Keratinocyte (primary cell): Measurements from ENCODE around the gene SH3RF2. TPM values are rescaled to one million over a fixed set of nuclear protein-coding genes. Genes with fewer than 3 reads are reported as not detected.

Source experiments
- DNase-seq: peaks from one replicate; pipeline ENCODE4 v3.0.0-alpha.2; 2011; ENCODE audit warnings: low read depth, missing footprints, low spot score
- FAIRE-seq: peaks from 2 replicates; lab custom pipeline; 2011; peaks lifted over from hg19 to GRCh38; lab: Jason Lieb, UNC
- H2AFZ ChIP-seq: 2 replicates; pipeline ENCODE4 v1.6.0; 2012; ENCODE audit warnings: low read length, control low read depth, inconsistent platforms; ENCODE audit not compliant: control insufficient read depth
- H3K27ac ChIP-seq: 2 replicates; pipeline ENCODE4 v1.5.1; 2011; ENCODE audit warnings: low read length; ENCODE audit not compliant: control insufficient read depth, insufficient read depth
- H3K27me3 ChIP-seq: 3 replicates; pipeline ENCODE4 v1.6.0; 2011; ENCODE audit warnings: low read length; ENCODE audit not compliant: control insufficient read depth, insufficient read depth; ENCODE audit errors: extremely low read depth
- H3K36me3 ChIP-seq, 2 experiments: 2 replicates in 1 of 2; 3 replicates in 1 of 2; pipeline ENCODE4 v1.5.1; 2011; ENCODE audit warnings: low read length in 2 of 2, mild to moderate bottlenecking in 1 of 2; ENCODE audit not compliant: control insufficient read depth in 2 of 2, insufficient read depth in 2 of 2; ENCODE audit errors: extremely low read depth in 1 of 2
- H3K4me1 ChIP-seq: 3 replicates; pipeline ENCODE4 v1.5.1; 2011; ENCODE audit warnings: low read length; ENCODE audit not compliant: control insufficient read depth, insufficient read depth; ENCODE audit errors: extremely low read depth
- H3K4me2 ChIP-seq: 3 replicates; pipeline ENCODE4 v1.6.0; 2011; ENCODE audit warnings: low read depth, low read length; ENCODE audit not compliant: control insufficient read depth, insufficient read depth; ENCODE audit errors: extremely low read depth
- H3K4me3 ChIP-seq, 3 experiments: fragments of 200-600 bp in 1 of 3; sonication (generic) in 1 of 3; 2 replicates in 2 of 3; 3 replicates in 1 of 3; pipeline ENCODE4 v1.5.1; 2011 to 2016; ENCODE audit warnings: low read length in 3 of 3, mild to moderate bottlenecking in 3 of 3, control low read depth in 2 of 3, inconsistent platforms in 1 of 3, low read depth in 1 of 3, mixed read lengths in 1 of 3, mixed run types in 1 of 3, moderate library complexity in 1 of 3; ENCODE audit not compliant: control insufficient read depth in 2 of 3, insufficient read depth in 2 of 3; ENCODE audit errors: extremely low read depth in 1 of 3
- H3K79me2 ChIP-seq: 2 replicates; pipeline ENCODE4 v1.6.0; 2012; ENCODE audit warnings: low read length; ENCODE audit not compliant: control insufficient read depth, insufficient read depth
- H3K9ac ChIP-seq: 3 replicates; pipeline ENCODE4 v1.6.0; 2011; ENCODE audit warnings: low read length; ENCODE audit not compliant: control insufficient read depth, insufficient read depth; ENCODE audit errors: extremely low read depth
- H3K9me1 ChIP-seq: 3 replicates; pipeline ENCODE4 v1.6.0; 2011; ENCODE audit warnings: low read length; ENCODE audit not compliant: control insufficient read depth, insufficient read depth; ENCODE audit errors: extremely low read depth
- H3K9me3 ChIP-seq: 2 replicates; pipeline ENCODE4 v1.5.1; 2012; ENCODE audit warnings: low read depth, low read length; ENCODE audit not compliant: control insufficient read depth
- H4K20me1 ChIP-seq: 3 replicates; pipeline ENCODE4 v1.6.0; 2011; ENCODE audit warnings: low read length; ENCODE audit not compliant: control insufficient read depth, insufficient read depth; ENCODE audit errors: extremely low read depth
- EZH2 ChIP-seq: IDR thresholded peaks from one replicate; pipeline ENCODE4 v1.6.1; 2012; ENCODE audit warnings: inconsistent platforms, mild to moderate bottlenecking, low read length, moderate library complexity
- dilution Hi-C: fragments of 300-500 bp; cut with MboI; formaldehyde crosslinking; loops from one replicate; pipeline ENCODE4 v1.7.0; 2020; ENCODE audit warnings: low sequenced_read_pairs; ENCODE audit not compliant: extremely low pct_ligation_motif_present
- polyA plus RNA-seq, 5 experiments: library from polyadenylated mRNA; depleted of rRNA in 3 of 5; stranded (reverse) in 3 of 5; stranded (forward) in 1 of 5; unstranded in 1 of 5; fragments of >200 nt; gene quantifications; 1 replicate in 1 of 5; 2 replicates in 3 of 5; 3 replicates in 1 of 5; pipeline versions ENCODE4 v1.2.1 to v1.2.3, GENCODE V29; 2011 to 2012; ENCODE audit warnings: missing spikeins in 2 of 5, low read depth in 1 of 5, low replicate concordance in 1 of 5
- TF ChIP-seq, protein P1 (sequence below), 3 experiments: IDR thresholded peaks in 1 of 3; conservative IDR thresholded peaks in 1 of 3; optimal IDR thresholded peaks in 1 of 3; 2 replicates in 2 of 3; 3 replicates in 1 of 3; pipeline versions ENCODE3 to v1.5.1; 2011; ENCODE audit warnings: low read length in 3 of 3, mild to moderate bottlenecking in 3 of 3, moderate library complexity in 2 of 3, control low read depth in 1 of 3, inconsistent platforms in 1 of 3; ENCODE audit not compliant: insufficient read depth in 2 of 3; ENCODE audit errors: extremely low read depth in 1 of 3

Gene SH3RF2
- polyA plus RNA-seq, 1 donor (not counting 4 experiments of a cell fraction or from before 2014, with no cell fraction given): 43.7 TPM

DNA sequence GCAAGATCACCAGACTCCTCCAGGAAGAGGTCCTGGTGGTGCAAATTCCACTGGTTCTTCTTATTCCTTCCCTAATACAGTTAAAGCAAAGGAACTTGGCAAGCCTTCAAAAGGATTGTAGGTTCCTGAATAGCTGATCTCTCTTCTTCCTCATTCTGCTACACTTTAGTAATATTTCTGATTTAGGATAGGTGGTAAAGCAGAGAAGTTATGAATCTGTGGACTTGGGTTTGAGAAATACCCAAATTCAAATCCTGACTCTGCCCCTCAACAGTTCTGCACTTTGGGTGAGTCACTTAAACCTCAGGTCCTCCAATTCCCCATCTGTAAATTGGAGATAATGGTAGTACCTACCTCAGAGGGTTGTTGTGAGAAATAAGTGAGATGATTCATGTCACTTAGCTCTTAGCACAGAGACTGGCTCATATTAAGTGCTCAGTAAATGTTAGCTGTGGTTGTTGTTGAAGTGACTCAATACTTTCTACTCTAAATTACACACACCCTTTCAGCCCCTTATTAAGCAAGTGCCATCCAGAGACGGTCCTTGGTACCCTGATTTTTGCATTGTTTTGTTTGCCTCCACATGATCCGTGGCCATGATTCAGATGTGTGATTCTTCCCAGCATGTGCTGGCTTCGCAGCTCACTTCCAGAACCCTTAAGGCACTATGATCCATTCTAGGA is 5.2 kb downstream of the SH3RF2 start:
- Histone ChIP-seq H3K79me2 (peaks cover 80% of the 10 kb centered on the region), H3K4me3 (peak overlapping the region; percentile 76 to 91 (median 79)), H2AFZ (no peak overlapping the region), H3K4me2 (peak overlapping the region; percentile 97), H3K9me1 (no peaks in the 10 kb centered on the region), H4K20me1 (no peaks in the 10 kb centered on the region), H3K9ac (peak overlapping the region; percentile 20), H3K27ac (peak overlapping the region; percentile 95), H3K27me3 (no peaks in the 10 kb centered on the region), H3K36me3 (peaks cover 9 to 33% of the 10 kb centered on the region in 2 experiments), H3K4me1 (peaks cover 62% of the 10 kb centered on the region), H3K9me3 (no peaks in the 10 kb centered on the region)
- DNase-seq (no peak), FAIRE-seq (peak; percentile 90)
- TF ChIP-seq, protein P1, sequence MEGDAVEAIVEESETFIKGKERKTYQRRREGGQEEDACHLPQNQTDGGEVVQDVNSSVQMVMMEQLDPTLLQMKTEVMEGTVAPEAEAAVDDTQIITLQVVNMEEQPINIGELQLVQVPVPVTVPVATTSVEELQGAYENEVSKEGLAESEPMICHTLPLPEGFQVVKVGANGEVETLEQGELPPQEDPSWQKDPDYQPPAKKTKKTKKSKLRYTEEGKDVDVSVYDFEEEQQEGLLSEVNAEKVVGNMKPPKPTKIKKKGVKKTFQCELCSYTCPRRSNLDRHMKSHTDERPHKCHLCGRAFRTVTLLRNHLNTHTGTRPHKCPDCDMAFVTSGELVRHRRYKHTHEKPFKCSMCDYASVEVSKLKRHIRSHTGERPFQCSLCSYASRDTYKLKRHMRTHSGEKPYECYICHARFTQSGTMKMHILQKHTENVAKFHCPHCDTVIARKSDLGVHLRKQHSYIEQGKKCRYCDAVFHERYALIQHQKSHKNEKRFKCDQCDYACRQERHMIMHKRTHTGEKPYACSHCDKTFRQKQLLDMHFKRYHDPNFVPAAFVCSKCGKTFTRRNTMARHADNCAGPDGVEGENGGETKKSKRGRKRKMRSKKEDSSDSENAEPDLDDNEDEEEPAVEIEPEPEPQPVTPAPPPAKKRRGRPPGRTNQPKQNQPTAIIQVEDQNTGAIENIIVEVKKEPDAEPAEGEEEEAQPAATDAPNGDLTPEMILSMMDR (optimal IDR thresholded peaks at IDR 0.05 in 1 of 3, IDR thresholded peaks at IDR 0.05 in 1 of 3, conservative IDR thresholded peaks at IDR 0.05 in 1 of 3; ENCODE audit: extremely low read depth in 1 of 3, insufficient read depth in 2 of 3, low read length in 3 of 3): no peak
- TF ChIP-seq EZH2: no peak
- dilution Hi-C loops: no loop called here

DNA sequence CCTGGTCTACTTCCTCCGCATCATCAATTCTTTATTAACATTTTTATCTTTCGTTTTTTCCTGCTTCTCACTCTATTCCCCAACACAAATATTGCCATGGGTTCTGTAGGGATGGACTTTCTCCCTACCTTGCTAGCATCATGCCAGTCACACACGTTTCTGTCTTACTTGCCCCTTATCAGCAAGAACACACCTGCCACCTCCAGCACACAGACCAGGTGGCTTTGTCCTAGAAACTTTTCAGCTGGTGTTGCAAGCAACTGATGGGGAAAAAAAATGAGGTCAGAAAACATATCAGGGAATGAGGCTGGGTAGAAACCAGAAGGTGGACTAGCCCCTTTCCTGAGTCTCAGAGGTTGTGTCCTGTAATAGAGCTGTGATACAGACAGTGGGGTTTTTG is 5.8 kb downstream of the SH3RF2 start:
- Histone ChIP-seq H2AFZ (no peak overlapping the region), H3K4me1 (peaks cover 68% of the 10 kb centered on the region), H3K4me2 (peak overlapping the region; percentile 97), H3K79me2 (peaks cover 79% of the 10 kb centered on the region), H3K4me3 (peak overlapping the region in 2 of 3 experiments; percentile 4 to 21), H3K27ac (peak overlapping the region; percentile 95), H3K9ac (peak overlapping the region; percentile 20), H3K36me3 (peaks cover 9 to 34% of the 10 kb centered on the region in 2 experiments), H3K9me3 (no peaks in the 10 kb centered on the region), H3K9me1 (no peaks in the 10 kb centered on the region), H4K20me1 (no peaks in the 10 kb centered on the region), H3K27me3 (no peaks in the 10 kb centered on the region)
- TF ChIP-seq, protein P1 (optimal IDR thresholded peaks at IDR 0.05 in 1 of 3, IDR thresholded peaks at IDR 0.05 in 1 of 3, conservative IDR thresholded peaks at IDR 0.05 in 1 of 3; ENCODE audit: extremely low read depth in 1 of 3, insufficient read depth in 2 of 3, low read length in 3 of 3): no peak
- TF ChIP-seq EZH2: no peak
- no peak for DNase-seq
- no peak for FAIRE-seq
- dilution Hi-C loops: no loop called here
